Subcutaneous adipose tissue (tissue), 4 donors: ENCODE data around the gene ITGBL1. TPM values are rescaled to one million over a fixed set of nuclear protein-coding genes. Genes with fewer than 3 reads are reported as not detected.

Experiments
- total RNA-seq, 4 donors: library from RNA; depleted of rRNA; stranded (reverse); fragments of >200 nt; gene quantifications; one replicate each; pipeline ENCODE4 v1.1.0, GENCODE V29; 2016
- TF ChIP-seq, protein P1 (sequence below): fragments of 450-650 bp; IDR thresholded peaks from one replicate; pipeline ENCODE4 v1.5.1; 2016; ENCODE audit warnings: low read depth, mild to moderate bottlenecking, control low read depth, antibody characterized with exemption, moderate library complexity

ITGBL1 gene
- total RNA-seq, 4 donors from 2014 or later: 8.3 to 34.6 (median 17.3) TPM

DNA sequence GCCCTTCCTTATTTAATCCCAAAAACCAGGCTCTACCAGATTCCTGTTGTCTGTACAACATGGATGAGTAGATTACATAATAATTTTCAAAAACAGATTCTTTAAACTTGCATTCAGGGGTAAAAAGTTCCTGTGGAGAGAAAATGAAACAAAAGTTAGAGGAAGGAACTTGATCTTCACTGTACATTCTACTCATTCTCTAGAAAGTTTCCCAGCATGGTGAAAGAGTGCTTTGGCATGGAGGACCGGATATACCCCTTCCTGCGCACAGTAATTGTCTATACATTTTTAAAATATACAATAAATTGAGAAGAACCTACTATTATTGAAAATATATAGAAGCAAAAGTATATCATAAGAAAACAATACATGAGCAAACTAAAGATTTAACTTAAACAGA is 274.2 kb downstream of the ITGBL1 start:
- TF ChIP-seq, protein P1, sequence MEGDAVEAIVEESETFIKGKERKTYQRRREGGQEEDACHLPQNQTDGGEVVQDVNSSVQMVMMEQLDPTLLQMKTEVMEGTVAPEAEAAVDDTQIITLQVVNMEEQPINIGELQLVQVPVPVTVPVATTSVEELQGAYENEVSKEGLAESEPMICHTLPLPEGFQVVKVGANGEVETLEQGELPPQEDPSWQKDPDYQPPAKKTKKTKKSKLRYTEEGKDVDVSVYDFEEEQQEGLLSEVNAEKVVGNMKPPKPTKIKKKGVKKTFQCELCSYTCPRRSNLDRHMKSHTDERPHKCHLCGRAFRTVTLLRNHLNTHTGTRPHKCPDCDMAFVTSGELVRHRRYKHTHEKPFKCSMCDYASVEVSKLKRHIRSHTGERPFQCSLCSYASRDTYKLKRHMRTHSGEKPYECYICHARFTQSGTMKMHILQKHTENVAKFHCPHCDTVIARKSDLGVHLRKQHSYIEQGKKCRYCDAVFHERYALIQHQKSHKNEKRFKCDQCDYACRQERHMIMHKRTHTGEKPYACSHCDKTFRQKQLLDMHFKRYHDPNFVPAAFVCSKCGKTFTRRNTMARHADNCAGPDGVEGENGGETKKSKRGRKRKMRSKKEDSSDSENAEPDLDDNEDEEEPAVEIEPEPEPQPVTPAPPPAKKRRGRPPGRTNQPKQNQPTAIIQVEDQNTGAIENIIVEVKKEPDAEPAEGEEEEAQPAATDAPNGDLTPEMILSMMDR: no peak

DNA sequence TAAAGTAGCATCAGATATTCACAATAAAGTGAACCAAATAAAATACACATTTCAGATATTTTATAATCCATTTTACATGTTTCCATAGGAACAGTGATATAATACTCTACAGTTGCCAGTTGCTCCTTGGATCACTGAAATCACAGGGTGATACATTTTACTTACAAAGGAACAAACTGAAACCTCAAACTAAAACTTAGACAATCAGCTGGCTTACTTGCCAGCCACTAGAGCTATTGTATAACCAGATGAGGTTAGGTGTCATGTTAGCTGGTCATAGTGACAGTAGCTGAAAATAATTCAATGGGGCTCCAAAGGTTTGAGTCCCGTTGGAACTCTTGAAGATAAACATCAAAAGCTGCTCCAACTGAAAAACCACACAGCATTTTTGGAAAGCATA is 274.6 kb downstream of the ITGBL1 start:
- TF ChIP-seq, protein P1: no peak

DNA sequence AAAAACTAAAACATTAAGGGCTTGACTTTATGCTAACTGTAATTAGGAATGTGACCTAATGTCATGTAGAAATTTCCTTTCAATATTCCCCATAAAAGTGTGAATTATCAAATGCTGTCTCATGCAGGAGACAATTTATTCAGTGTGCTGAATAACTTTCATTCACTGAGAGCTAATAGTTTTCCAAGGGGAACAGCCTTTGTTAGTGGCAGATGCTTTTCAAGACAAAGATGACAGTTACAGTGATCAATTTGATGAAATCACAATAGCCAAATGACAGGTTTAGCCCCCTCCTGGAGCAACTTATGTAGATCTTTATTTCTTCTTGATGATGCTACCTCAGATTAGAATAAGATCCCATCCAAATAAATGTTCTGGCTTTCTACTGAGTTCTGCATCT is 275.5 kb downstream of the ITGBL1 start:
- TF ChIP-seq, protein P1: no peak

DNA sequence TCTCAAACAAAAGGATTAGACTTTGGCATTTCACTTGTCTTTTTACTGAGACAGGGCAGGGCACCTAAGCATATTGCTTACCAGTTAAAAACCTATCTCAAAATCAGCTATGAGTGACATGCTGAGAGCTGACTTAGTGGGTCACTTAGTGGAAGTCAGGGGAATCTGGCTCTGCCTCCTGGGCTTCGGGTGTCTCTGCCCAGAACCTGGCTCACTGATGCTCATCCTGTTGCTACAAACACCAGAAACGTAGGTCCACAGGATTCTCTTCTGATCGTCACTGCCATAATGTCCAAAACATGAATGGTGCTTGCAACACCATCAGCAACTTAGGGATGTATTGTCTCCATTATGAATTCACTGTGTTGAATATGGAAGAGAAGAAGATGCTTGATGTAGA is 276.1 kb downstream of the ITGBL1 start:
- TF ChIP-seq, protein P1: no peak

DNA sequence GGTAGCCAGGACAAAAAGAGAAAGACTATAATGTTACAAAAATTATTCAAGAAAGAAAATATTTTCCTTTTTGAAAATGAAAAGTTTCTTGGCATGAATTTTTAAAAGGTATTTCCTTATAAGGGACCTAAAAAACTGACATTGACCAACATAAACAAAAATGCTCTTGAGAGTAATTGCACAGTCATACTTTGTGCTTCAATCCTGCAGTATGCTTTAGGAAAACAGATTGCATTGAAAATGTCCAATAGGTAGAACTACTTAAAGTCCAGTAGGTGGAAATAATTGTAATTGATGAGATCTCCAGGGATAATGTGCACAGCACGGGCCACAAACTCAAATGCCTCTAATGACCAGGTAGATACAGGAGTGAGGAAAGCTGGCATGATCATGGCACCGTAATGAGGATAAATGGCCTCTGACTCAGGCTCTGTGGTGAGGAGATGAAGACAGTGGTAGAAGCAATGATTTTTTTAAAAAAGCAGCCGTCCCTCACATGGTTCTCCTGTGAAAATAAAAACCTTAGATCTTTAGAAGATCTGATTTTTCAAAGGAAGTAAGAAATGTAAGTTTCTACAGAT is 278.0 kb downstream of the ITGBL1 start:
- TF ChIP-seq, protein P1: no peak

DNA sequence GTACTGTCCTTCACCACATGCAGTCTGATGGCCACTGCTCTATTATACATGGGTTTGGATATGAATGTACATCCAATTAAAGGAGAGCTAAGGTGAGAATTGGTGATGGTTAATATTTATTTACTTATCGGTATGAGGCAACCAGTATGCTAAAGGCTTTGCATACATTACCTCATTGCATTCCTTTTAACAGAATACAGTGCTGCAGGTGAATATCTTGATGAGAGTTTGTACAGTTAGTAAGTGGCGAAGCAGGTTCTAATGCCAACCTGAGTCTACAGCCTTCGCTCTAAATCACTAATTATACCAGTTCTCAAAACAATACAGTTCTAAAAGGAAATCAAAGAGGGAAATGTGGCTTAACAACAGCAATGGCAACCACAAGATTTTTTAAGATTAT is 284.1 kb downstream of the ITGBL1 start:
- TF ChIP-seq, protein P1: no peak

DNA sequence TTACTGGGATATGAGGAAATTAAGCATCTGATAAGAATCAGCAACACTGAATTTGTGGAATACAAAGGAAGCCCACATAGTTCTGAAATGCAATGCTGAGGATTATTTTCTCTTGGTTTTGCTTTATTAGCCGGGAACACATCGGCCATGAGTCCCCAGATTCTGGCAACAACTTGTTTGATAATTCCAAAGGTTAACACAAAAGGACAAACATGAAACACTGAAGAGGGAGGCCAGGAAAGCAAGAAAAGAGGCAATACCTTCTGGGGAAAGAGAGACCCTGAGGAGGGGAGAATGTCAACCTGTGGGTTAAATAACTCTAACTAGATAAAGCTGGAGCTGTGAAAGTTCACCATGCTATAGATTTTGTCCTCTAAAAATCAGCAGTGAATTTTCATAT is 285.9 kb downstream of the ITGBL1 start:
- TF ChIP-seq, protein P1: no peak
